ES-I3 (cell line): ENCODE measurements around the gene BIRC7.
"Not testable (repeated sequence)": the region's sequence is repeated elsewhere in the genome, so short reads cannot be mapped to it uniquely, and the experiment has no call there.

Source experiments
- H3K36me3 ChIP-seq: 2 replicates; pipeline ENCODE4 v1.6.1; 2013; ENCODE audit warnings: mild to moderate bottlenecking, low read length, control low read depth, moderate library complexity; ENCODE audit not compliant: insufficient read depth
- H3K4me1 ChIP-seq: 2 replicates; pipeline ENCODE4 v1.6.1; 2013; ENCODE audit warnings: mild to moderate bottlenecking, control low read depth, low read length; ENCODE audit not compliant: insufficient read depth
- H3K9ac ChIP-seq: 2 replicates; pipeline ENCODE4 v1.6.1; 2013; ENCODE audit warnings: low read depth, mild to moderate bottlenecking, low read length, moderate library complexity
- H3K9me3 ChIP-seq: 2 replicates; pipeline ENCODE4 v1.6.1; 2013; ENCODE audit warnings: mild to moderate bottlenecking, low read length, moderate library complexity; ENCODE audit not compliant: control insufficient read depth, insufficient read depth

The BIRC7 gene

DNA sequence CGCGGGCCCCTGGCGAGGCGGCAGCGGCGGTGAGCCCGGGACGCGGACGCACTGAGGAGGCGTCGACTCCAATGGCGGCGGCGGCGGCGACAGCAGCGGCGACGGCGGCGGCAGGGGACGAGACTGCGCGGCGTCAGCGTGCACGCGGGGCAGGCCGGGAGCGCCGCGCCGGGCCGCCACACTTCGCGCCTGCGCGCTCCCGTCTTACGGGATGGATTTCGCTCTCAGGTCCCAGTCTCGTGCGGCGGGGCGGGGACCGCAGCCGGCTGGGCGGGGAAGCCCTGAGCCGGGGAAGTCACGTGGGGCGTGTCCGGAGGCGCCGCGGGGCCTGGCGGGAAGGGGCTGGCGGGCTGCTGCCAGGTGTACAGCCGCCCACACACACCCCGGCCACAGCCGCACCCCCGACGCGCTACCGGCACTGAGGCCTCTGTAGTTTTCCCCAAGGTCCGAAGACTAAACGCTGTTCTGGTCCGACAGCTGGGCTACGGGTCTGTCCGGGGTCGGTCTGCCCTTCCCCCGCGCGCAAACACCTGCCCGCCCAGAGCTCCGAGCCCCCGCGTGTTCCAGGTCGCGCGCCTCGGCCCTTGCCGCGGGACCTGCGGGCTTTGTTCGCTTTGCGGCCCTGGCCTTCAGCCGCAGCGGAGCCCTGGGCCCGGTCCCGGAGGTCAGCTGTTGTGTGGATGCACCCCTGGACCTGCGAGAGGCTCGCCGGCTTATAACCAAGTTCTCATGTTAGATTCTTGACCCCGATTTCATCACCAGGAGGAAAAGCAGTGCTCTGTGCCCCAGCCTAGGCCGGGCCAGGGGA is 19.5 kb upstream of the BIRC7 start, which contains the start of gene YTHDF1:
Gene YTHDF1 (minus strand): TSS at position 91 of the 808 bp plus-strand sequence. CDS start 239 bp downstream, outside the sequence.
- no peaks in the 10 kb centered on the region; the same call in 1 of the 2 replicates for H3K4me1 ChIP-seq
- H3K36me3 ChIP-seq, result peaks cover 8% of the 10 kb centered on the region; the same call in 1 of the 2 replicates
- no peaks in the 10 kb centered on the region for H3K9me3 ChIP-seq
- peak within 1 kb of the TSS; percentile 89 for H3K9ac ChIP-seq

DNA sequence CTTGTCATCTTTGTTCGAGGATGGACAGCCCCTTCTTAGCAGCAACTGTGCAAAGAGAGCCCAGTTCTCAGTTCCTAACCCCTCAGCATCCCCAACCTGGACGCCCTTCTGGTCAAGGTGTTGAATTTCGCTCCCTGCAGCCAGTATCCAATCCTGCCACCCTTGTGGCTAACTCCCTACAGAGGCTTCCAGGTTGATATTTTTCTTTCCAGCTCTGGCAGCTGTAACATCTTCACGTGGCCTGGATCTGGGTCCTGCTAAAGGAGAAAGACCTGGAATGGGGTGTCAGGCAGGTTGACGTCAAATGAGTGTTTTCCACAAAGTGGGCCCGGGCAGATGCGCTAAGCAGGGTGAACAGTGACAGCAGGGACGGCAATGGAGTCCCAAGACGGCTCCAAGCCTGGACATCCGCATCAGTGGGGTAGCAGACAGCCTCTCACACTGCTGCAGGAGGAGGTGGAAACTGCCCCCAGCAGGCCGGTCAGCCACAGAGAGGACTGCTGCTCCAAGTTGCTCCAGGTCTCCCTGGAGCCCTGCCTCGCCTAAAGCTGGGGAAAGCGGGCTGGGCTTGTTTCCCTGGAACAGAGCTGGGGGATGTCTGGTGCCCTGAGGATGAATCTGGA is 18.7 kb upstream of the BIRC7 start:
- peaks cover 8% of the 10 kb centered on the region; the same call in 1 of the 2 replicates for H3K36me3 ChIP-seq
- no peaks in the 10 kb centered on the region for H3K9me3 ChIP-seq
- H3K4me1 ChIP-seq, result no peaks in the 10 kb centered on the region; the same call in 1 of the 2 replicates
- peak overlapping the region; percentile 89 for H3K9ac ChIP-seq

DNA sequence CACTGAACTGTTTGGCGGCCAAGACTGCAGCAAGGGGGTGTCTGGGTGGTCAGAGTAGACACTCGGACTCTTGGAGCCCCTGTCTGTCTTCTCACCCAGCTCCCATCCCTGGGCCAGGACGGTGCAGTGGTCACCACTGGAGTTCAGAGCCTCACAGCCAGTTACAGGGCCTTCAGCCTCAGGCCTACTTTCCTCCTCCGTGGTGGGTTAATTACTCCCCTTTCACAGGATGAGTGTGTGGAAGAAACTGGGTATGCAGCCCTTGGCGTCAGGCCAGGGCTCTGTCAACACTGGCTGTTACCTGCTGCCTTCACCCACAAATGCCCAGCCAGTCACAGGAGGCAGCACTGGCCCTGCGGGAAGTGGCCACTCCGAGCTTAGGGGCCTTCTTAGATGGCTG is 18.0 kb upstream of the BIRC7 start:
- H3K9ac ChIP-seq, result no peak overlapping the region

DNA sequence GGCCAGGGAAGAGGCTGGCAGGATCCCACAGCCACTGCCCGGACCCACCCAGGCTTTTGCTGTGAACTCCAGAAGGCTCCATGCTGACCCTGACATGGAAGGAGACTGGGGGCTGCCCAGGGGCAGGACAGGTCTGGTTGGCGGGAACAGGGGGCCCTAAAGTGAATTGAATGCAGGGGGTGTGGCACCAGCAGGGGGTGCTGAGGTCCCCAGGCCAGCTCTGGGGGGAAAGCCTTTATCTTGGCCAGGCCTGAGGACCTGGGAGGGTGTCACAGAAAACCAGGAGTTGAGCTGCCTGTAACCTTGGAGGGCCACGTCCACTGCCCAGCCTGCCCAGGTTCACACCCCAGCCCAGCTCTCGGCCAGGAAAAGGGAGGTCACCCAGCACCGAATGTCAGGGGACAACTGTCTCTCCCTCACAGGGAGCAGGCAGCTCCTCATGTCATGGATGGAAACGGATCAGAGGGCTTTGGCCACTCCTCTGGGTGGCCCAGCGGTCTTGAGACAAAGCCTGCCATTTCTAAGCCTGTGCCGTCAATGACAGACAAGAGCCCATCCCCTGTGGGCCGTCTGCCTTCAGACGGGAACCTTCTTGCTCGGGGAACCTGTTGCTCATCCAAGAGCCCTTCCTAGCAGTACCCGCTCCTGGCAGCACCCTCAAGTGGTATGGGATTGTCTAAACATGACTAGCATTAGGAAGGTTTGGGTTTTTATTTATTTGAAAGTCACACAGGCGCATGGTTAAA is 16.8 kb upstream of the BIRC7 start:
- no peak overlapping the region for H3K9ac ChIP-seq
- H3K4me1 ChIP-seq, result no peaks in the 10 kb centered on the region; the same call in 1 of the 2 replicates
- no peaks in the 10 kb centered on the region for H3K9me3 ChIP-seq
- no peaks in the 10 kb centered on the region for H3K36me3 ChIP-seq

More for the DNA sequence above, 18.0 kb upstream of the BIRC7 start:
- Histone ChIP-seq H3K9me3 (no peaks in the 10 kb centered on the region), H3K36me3 (peaks cover 8% of the 10 kb centered on the region; the same call in 1 of the 2 replicates), H3K4me1 (no peaks in the 10 kb centered on the region; the same call in 1 of the 2 replicates)

DNA sequence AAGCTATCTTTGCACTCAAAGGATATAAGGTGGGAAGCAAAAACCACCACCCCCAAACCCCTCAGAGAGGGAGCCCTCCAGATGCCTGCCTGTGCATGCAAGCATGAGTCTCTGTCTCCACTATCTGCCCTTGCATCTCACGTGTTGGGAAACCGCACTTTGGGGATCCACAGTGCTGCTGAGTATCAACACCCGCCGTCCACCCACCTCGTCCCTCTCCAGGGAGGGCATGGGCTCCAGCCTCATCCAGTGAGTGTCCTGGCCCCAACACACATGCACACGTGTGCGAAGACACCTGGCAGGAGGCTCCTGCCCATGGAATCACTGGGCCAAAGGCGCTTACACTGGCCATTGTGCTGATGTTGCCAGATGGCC is 16.3 kb upstream of the BIRC7 start:
- H3K9me3 ChIP-seq, result no peaks in the 10 kb centered on the region
- no peak overlapping the region for H3K9ac ChIP-seq

DNA sequence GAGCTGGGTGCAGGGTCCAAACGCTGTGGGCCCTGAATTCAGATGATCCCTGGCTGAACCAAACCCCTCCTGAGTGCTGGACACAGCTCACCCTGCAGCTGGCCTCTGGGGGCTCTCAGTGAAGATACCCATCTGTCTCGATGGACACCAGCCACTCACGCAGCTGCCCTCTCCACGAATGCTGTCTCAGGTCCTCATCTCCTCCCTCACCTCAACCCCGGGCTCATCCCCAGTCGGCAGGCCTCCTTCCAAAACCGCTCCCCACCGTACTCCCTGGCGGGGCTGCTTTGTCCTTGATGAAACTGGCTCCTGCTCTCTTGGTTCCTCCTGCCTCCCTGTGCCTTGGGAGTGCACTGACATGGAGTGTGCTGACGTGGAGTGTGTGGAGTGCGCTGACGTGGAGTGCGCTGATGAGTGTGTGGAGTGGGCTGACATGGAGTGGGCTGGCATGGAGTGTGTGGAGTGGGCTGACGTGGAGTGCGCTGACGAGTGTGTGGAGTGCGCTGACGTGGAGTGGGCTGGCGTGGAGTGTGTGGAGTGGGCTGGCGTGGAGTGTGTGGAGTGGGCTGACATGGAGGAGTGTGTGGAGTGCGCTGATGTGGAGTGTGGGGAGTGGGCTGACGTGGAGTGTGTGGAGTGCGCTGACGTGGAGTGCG is 15.7 kb upstream of the BIRC7 start:
- Histone ChIP-seq H3K9me3 (no peaks in the 10 kb centered on the region), H3K36me3 (no peaks in the 10 kb centered on the region), H3K9ac (no peak overlapping the region), H3K4me1 (peaks cover 7% of the 10 kb centered on the region; the same call in 1 of the 2 replicates)

More for the DNA sequence above, 16.3 kb upstream of the BIRC7 start:
- Histone ChIP-seq H3K4me1 (peaks cover 3% of the 10 kb centered on the region), H3K36me3 (no peaks in the 10 kb centered on the region)

DNA sequence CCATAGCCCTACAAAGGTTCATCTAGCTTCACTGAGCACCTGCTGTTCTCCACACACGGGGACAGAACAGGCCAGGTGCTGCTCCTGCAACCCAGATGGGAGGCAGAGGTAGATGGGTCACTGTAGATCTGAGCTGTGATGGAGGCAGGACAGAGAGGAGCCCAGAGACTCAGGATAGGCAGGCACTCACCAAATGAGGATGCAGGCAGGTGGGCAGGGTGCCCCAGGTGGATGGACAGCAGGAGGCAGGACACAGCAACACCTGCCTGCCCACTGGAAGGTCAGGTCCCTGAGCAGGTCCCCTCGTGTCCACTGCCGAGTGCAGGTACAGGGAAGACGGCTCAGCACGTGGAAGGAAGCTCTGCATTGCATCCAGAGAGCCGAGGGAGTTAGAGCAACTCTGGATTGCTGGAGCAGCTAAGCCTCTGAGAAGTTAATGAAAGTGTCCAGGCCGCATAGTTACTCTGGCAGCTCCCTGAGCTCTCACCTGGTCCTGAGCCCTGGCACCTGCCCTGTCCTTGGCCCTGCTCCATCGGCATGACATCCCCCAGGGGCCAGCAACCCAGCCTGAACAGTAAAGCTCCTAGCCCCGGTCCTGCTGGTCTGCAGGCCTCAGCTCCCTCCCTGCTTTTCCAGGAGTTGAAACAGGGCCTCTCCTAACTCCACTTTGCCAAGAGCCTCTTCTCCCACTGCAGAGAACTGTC is 14.9 kb upstream of the BIRC7 start:
- no peaks in the 10 kb centered on the region for H3K36me3 ChIP-seq
- H3K4me1 ChIP-seq, result peaks cover 7% of the 10 kb centered on the region; the same call in 1 of the 2 replicates
- no peaks in the 10 kb centered on the region for H3K9me3 ChIP-seq
- H3K9ac ChIP-seq, result no peak overlapping the region

DNA sequence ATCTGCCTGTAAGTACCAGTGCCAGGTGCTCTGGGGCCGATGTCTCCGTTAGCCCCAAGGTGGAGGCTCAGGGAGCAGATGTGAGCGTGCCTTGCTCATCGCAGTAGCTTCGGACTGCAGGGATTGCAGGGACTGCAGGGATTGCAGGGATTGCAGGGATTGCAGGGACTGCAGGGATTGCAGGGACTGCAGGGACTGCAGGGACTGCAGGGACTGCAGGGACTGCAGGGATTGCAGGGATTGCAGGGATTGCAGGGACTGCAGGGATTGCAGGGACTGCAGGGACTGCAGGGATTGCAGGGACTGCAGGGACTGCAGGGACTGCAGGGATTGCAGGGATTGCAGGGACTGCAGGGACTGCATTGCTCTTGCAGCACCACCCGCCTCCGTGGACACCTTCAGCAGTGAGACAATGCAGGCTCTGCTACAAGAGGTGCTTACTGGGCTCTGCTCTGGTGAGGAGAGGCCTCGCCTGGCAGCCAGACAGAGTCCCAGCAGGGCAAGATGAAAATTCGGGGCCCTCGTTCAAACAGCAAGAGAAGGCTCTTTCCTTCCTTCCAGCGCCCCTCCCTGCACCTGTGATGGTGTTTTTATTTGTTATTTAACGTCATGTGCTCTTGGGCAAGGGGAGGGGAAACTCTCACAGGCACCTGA is 14.2 kb upstream of the BIRC7 start:
- not testable (repeated sequence) for H3K36me3 ChIP-seq, H3K9me3 ChIP-seq, H3K9ac ChIP-seq
- H3K4me1 ChIP-seq, result peaks cover 11% of the 10 kb centered on the region; the same call in 1 of the 2 replicates

DNA sequence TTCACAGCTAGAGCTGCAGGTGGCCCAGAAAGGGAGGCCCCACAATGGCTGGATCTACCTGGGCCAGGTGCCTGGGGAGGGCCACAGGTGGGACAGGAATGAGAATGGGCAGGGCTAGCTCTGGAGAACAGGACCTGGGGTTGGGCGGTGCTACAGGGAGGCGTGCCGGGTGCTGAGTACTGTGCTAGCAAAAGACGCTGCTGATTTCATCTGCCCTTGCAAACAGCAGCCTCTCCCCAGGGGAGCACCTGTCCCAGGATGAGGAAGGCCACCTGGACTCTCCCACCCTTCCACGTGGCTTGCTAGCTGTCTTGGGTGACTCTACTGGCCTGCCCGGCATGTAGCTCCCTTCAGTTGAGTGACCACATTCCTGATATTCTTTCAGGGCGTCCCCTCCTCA is 13.2 kb upstream of the BIRC7 start:
- H3K9ac ChIP-seq, result no peak overlapping the region
- peaks cover 11% of the 10 kb centered on the region; the same call in 1 of the 2 replicates for H3K4me1 ChIP-seq
- no peaks in the 10 kb centered on the region for H3K36me3 ChIP-seq
- H3K9me3 ChIP-seq, result no peaks in the 10 kb centered on the region

DNA sequence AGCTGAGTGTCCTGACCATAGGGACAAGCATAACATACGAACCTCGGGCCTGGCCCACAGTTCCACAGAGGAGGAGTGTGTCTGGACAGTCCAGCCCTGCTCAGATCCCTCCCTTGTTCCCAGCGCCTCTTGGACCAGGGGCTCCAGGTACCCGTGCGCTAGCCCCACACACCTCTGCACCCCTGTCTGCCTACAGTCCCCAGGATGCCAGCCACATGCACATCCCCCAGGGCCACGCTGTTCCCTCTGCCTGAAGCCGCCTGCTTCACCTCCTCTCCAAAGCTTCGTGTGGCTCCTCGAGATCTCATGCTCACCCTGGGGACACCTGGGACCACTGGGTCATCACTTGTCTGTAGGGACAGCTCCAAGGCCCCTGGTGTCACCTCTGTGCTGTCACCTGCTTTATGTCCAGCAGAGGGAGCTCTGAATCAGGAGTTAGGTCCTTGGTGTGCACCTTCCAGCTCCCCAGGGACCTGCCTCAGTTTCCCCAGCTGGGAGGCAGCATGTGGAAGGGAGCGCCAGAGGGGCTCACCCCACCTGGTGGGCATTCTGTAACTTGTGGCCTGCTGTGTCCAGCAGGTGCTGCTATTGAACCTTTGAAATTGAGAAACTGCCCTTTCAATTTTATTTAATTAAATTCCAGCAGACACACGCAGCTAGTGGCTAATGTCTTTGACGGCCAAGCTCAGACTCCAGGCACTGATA is 12.4 kb upstream of the BIRC7 start:
- H3K9ac ChIP-seq, result no peak overlapping the region
- peaks cover 11% of the 10 kb centered on the region; the same call in 1 of the 2 replicates for H3K4me1 ChIP-seq
- no peaks in the 10 kb centered on the region for H3K9me3 ChIP-seq
- H3K36me3 ChIP-seq, result no peaks in the 10 kb centered on the region

DNA sequence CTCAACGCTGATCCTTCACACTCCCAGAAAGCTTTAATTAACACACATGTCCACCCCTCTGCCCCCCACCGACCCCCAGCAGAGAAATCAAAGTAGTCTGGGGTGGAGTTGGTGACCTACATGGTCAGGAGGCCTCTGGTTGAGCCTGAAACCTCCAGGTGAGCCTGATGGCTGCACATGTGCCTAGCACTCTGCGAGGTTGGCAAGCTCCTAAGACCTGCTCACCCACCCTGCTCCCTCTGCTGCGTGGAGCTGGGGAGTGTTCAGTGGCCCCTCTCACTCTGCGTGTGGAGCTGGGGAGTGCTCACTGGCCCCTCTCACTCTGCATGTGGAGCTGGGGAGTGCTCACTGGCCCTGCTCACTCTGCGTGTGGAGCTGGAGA is 11.9 kb upstream of the BIRC7 start:
- no peaks in the 10 kb centered on the region for H3K36me3 ChIP-seq
- H3K4me1 ChIP-seq, result peaks cover 15% of the 10 kb centered on the region; the same call in 1 of the 2 replicates
- no peaks in the 10 kb centered on the region for H3K9me3 ChIP-seq
- no peak overlapping the region for H3K9ac ChIP-seq

DNA sequence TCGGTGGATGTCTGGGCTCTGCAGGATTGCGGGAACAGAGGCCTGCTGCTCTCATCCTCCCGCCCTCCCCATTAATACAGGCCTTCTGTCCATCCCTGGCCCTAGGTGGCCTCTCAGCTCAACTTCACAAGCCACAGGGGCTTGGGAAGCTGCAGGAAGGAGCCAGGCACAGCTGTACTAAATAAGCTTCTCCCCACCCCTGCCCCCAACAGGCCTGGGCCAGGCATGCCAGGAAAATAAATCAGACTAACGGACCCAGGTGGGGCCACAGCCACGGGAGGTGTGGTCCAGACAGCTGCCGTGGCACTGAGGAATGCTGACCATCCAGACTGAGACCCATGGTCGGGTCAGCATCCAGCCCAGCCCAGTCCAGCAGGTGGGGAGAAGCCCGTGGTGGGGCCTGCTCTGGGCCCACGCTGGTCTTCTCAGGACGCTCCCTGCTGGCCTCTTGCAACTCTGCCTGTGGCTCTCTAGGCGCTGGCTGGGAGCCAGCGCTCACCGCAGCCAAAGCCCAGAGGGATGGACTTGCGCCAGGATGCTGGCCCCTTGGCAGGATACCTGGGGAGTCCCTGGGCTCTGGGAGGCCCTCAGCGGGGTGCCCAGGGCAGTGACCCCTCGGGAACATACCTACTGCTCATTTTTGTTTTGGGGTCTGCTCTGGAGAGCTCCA is 11.2 kb upstream of the BIRC7 start:
- no peaks in the 10 kb centered on the region for H3K36me3 ChIP-seq
- peaks cover 23% of the 10 kb centered on the region; the same call in 1 of the 2 replicates for H3K4me1 ChIP-seq
- H3K9me3 ChIP-seq, result no peaks in the 10 kb centered on the region
- no peak overlapping the region for H3K9ac ChIP-seq
